GM15510 (cell line): Measurements from ENCODE around the gene F13A1.

Experiments
- POLR2A ChIP-seq: IDR thresholded peaks from 3 replicates; pipeline ENCODE4 v1.6.1; 2011; ENCODE audit warnings: borderline replicate concordance; ENCODE audit not compliant: insufficient read length; ENCODE audit errors: extremely low read depth

The F13A1 gene

GRCh38 chr6:6284221-6284966, 36.1 kb downstream of the F13A1 start:
- TF ChIP-seq POLR2A: no peak

DNA sequence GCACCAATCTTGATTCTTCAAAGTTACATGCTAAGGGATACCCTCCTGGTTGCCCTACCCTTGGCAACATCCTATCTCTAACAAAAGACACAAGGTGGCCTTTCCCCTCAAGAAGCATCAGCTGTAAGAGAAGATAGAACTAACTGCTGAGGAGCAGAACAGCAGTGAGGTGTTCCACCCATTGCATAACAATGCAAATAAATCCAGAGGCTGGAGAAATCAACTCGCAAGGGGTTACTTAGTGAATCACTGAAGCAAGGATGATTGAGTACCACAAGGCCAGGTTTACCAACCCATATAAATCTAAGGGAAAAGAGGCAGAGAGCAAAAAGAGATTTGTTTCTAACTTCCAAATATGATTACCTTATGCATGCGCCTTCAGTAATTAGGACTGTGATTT, 36.7 kb downstream of the F13A1 start:
- TF ChIP-seq POLR2A: no peak

- TF ChIP-seq POLR2A: no peak
These were observed 37.7 kb downstream of the F13A1 start for GRCh38 chr6:6282716-6283115.

DNA sequence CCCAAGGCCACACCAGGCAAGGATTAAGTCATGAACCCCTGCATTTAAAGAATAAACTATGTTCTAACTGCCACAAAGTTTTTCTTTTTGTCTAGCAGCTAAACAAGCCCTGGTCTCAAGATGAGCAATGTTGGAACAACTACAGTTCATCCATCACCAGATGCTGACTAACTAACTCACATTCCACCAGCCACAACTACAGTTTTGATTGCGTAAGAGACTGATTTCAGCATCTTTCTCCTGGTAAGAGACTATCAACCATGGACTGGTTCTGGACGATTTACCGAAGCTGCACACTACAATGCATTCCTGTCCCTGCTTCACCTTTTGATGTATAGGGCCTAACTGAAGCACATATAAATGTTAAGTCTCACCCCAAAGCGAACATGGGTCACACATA, 43.0 kb downstream of the F13A1 start:
- TF ChIP-seq POLR2A: no peak

GRCh38 chr6:6270948-6271535, 49.4 kb downstream of the F13A1 start:
- TF ChIP-seq POLR2A: no peak

DNA sequence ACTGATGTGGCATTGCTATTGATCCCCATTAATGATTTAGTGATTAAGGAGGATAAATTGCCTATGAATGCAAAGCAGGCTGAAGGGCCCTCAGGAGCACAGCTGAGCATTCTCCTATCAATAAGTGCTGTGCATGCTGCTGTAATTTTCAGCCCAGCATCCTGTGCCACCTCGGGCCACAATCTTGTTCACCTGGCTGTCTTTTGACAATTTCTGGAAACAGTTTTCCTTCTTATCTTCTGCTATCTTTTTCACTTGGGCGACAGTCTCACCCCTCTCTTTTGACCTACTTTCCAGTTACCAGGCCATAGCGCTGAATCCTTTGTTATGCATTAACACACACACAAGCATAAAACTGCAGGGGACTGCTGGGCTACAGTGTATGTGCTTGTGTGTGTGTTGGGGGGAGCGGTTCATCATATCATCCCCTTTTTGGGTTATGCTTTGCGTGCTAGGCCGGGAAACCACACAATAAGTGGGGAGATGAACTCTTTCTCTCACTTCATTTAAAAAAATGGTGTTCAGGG, 60.2 kb downstream of the F13A1 start:
- no peak for TF ChIP-seq POLR2A

DNA sequence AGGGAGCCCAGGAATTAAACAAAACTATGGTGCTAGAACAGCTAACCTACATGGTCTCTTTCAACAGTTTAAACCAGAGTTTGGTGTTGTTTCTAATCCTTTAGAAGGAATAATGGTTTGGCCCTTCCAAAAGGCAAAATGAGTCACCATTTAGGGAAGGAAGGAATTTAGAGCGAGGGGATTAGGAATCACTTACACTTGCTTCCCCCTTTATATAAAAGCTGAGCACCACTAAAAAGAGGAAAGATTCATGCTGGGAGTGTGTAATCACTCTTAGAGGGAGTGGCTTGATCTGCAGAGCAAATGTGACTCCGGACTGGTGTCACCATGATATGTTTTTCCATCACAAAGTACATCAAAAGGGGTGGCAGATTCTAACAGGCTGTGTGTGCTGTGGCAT, 63.6 kb downstream of the F13A1 start:
- TF ChIP-seq POLR2A: no peak

GRCh38 chr6:6256259-6256658, 64.2 kb downstream of the F13A1 start:
- no peak for TF ChIP-seq POLR2A

GRCh38 chr6:6251555-6252280, 68.7 kb downstream of the F13A1 start:
- TF ChIP-seq POLR2A: no peak

DNA sequence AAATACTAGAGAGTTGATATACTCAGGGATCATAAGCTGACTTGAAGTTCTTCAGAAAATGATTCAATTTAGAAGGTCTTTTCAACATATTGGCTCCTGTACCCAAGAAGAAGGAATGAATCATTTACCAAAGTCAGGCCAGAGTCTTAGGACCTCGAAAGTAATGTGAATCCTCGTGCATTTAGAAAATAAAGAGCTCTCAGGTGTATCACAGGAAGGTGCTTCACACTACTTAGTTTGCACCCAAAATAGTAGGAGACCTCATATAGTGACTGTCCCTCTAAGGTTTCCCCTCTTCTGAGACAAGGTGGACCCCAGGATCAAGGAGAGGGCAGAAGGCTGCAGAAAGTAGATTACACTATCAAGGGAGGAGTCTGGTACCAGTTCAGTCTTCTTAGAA, 71.8 kb downstream of the F13A1 start:
- no peak for TF ChIP-seq POLR2A

DNA sequence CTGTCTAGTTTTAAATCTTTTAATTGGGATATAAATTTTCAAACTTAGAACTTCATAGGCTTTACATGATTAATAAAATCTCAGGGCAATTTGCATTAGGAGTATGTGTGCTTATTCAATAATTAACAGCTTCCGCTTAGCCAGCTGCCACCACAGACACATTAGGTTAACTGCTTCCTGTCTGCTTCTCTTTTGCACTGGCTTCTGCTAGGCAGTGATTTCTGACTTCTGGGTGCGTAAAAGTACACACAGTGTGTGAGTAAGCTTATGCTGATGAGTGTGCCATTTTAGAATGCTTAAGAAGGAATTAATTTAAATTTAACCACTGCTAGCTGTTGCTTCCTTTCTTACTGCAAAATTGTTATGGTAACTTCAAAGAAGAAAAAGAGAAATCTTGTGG, 73.9 kb downstream of the F13A1 start:
- TF ChIP-seq POLR2A: no peak

DNA sequence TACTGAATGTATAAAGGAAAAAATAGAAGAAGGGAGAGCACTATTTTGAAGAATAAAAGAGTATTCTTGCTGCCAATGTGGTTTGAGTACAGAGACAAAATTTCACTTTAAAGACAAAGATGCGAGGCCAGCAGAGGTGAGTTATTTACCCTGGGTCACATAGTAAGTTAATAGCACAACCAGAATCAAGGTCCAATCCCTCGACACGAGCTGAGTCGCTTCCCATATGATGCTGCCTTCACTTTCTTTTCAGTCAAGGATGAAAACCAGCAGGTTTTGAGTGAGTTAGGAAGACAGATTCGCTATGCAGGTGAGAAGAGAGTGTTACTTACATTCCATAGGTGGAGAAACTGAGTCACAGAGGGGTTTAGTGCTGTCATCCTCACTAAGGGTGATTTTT, 75.8 kb downstream of the F13A1 start:
- no peak for TF ChIP-seq POLR2A

GRCh38 chr6:6243846-6244245, 76.6 kb downstream of the F13A1 start:
- TF ChIP-seq POLR2A: no peak

DNA sequence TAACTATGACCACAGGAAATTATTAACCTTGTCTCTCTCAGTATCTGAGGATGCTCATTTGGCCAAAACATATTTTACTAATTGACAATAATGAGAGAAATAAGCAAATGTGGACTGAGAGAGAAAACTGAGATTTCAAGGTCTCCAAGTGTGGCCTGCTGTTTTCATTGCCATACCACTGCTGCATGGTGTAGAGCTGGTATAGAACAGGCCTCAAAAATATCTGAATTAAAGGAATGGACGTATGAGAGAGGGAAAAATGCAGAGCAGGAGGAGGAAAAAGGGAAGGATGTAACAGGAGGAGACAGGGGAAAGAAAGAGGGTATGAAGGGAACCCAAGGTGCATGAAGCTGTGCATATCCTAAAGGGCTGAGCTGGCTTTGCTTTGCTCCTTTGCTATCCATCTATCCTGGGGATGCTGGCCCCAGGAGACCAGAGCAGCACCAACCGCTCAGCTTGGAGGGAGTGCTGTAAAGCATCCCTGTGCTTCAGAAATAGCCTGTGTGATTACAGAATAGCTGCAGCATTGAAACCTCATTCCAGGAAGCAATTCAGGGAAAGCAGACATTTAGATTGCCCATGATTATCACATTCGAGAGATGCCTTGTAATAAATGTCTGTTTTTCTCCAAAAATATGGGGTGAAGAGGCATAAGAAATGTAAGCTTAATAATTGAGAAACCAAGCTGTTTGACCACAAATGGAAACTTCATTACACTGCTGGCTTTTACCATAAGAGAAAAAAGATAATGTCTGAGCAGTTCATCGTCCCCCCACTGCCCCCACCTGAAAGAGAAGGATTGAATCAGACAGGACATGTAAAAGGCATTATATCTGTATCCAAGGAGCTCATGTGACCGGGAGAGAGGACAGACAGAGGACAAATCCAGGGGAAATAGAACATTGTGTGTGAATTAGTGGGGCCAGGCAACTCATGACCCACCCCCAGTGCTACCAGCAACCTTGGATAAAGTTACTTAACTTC, 80.6 kb downstream of the F13A1 start:
- no peak for TF ChIP-seq POLR2A

DNA sequence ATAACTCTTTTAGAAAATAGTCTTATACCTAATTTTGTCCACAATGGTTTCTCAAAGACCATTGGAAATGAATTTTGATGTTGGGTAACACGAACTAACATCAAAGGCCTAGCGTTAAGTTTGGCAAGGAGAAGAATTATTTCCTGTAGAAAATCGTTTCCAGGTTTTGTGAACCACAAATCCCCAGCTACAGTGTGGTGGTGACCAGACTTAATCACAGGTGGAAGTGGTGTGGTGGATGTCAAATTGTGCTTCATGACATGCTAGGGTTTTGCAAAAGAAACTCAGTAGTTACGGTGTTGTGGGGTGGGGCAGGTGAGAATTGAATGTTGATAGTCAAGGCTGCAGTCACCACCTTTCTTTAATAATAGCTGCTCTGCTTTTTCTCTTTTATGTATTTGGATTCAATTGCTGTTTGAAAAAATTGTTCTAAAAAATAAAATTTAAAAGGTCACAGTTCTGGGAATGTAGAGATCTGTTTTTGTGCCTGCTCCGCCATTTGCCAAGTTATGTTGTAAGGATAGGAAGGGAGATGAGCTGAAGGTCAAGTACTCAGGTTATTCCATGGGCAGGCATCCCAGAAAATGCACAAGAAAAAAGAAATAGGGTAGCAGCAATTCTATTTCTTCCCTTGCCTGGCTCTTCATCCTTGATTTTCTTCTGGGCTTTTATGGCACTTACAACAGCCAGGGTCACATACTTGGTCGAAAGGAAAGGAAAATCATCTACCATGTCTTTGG, 83.6 kb downstream of the F13A1 start:
- no peak for TF ChIP-seq POLR2A

GRCh38 chr6:6235786-6236185, 84.7 kb downstream of the F13A1 start:
- no peak for TF ChIP-seq POLR2A
